Measurements from ENCODE around the gene GORASP1.

DNA sequence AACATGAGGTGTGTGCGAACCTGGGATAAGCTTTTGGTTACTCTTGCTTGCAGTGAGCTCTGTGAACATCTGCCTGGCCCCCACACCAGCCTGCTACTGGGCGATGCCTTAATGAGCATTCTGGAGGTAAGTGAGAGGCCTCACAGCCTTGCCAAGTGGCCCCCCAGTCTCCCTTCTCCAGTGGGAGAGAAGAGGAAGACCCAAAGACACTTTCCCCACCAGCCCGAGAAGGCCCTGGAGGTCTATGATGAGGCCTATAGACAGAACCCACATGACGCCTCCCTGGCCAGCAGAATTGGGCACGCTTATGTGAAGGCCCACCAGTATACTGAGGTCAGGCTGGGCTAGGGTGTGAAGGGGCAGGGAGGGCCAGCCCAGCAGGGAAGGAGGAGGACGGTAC is 22.6 kb upstream of the GORASP1 start:
- no peak for TF ChIP-seq EZH2 (IDR thresholded peaks at IDR 0.05; ENCODE audit: low read depth, unreplicated experiment)
- no peak for TF ChIP-seq JUNB (IDR thresholded peaks at IDR 0.05; ENCODE audit: unreplicated experiment)
- TF ChIP-seq, protein P1, sequence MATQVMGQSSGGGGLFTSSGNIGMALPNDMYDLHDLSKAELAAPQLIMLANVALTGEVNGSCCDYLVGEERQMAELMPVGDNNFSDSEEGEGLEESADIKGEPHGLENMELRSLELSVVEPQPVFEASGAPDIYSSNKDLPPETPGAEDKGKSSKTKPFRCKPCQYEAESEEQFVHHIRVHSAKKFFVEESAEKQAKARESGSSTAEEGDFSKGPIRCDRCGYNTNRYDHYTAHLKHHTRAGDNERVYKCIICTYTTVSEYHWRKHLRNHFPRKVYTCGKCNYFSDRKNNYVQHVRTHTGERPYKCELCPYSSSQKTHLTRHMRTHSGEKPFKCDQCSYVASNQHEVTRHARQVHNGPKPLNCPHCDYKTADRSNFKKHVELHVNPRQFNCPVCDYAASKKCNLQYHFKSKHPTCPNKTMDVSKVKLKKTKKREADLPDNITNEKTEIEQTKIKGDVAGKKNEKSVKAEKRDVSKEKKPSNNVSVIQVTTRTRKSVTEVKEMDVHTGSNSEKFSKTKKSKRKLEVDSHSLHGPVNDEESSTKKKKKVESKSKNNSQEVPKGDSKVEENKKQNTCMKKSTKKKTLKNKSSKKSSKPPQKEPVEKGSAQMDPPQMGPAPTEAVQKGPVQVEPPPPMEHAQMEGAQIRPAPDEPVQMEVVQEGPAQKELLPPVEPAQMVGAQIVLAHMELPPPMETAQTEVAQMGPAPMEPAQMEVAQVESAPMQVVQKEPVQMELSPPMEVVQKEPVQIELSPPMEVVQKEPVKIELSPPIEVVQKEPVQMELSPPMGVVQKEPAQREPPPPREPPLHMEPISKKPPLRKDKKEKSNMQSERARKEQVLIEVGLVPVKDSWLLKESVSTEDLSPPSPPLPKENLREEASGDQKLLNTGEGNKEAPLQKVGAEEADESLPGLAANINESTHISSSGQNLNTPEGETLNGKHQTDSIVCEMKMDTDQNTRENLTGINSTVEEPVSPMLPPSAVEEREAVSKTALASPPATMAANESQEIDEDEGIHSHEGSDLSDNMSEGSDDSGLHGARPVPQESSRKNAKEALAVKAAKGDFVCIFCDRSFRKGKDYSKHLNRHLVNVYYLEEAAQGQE (IDR thresholded peaks at IDR 0.05; ENCODE audit: unreplicated experiment), result no peak
- TF ChIP-seq, protein P2, sequence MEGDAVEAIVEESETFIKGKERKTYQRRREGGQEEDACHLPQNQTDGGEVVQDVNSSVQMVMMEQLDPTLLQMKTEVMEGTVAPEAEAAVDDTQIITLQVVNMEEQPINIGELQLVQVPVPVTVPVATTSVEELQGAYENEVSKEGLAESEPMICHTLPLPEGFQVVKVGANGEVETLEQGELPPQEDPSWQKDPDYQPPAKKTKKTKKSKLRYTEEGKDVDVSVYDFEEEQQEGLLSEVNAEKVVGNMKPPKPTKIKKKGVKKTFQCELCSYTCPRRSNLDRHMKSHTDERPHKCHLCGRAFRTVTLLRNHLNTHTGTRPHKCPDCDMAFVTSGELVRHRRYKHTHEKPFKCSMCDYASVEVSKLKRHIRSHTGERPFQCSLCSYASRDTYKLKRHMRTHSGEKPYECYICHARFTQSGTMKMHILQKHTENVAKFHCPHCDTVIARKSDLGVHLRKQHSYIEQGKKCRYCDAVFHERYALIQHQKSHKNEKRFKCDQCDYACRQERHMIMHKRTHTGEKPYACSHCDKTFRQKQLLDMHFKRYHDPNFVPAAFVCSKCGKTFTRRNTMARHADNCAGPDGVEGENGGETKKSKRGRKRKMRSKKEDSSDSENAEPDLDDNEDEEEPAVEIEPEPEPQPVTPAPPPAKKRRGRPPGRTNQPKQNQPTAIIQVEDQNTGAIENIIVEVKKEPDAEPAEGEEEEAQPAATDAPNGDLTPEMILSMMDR (conservative IDR thresholded peaks at IDR 0.05; ENCODE audit: low read depth in 2 of 2), result no peak
- no peak for TF ChIP-seq ZNF114 (CRISPR knock-in tag; IDR thresholded peaks at IDR 0.05)
- TF ChIP-seq, protein P3, sequence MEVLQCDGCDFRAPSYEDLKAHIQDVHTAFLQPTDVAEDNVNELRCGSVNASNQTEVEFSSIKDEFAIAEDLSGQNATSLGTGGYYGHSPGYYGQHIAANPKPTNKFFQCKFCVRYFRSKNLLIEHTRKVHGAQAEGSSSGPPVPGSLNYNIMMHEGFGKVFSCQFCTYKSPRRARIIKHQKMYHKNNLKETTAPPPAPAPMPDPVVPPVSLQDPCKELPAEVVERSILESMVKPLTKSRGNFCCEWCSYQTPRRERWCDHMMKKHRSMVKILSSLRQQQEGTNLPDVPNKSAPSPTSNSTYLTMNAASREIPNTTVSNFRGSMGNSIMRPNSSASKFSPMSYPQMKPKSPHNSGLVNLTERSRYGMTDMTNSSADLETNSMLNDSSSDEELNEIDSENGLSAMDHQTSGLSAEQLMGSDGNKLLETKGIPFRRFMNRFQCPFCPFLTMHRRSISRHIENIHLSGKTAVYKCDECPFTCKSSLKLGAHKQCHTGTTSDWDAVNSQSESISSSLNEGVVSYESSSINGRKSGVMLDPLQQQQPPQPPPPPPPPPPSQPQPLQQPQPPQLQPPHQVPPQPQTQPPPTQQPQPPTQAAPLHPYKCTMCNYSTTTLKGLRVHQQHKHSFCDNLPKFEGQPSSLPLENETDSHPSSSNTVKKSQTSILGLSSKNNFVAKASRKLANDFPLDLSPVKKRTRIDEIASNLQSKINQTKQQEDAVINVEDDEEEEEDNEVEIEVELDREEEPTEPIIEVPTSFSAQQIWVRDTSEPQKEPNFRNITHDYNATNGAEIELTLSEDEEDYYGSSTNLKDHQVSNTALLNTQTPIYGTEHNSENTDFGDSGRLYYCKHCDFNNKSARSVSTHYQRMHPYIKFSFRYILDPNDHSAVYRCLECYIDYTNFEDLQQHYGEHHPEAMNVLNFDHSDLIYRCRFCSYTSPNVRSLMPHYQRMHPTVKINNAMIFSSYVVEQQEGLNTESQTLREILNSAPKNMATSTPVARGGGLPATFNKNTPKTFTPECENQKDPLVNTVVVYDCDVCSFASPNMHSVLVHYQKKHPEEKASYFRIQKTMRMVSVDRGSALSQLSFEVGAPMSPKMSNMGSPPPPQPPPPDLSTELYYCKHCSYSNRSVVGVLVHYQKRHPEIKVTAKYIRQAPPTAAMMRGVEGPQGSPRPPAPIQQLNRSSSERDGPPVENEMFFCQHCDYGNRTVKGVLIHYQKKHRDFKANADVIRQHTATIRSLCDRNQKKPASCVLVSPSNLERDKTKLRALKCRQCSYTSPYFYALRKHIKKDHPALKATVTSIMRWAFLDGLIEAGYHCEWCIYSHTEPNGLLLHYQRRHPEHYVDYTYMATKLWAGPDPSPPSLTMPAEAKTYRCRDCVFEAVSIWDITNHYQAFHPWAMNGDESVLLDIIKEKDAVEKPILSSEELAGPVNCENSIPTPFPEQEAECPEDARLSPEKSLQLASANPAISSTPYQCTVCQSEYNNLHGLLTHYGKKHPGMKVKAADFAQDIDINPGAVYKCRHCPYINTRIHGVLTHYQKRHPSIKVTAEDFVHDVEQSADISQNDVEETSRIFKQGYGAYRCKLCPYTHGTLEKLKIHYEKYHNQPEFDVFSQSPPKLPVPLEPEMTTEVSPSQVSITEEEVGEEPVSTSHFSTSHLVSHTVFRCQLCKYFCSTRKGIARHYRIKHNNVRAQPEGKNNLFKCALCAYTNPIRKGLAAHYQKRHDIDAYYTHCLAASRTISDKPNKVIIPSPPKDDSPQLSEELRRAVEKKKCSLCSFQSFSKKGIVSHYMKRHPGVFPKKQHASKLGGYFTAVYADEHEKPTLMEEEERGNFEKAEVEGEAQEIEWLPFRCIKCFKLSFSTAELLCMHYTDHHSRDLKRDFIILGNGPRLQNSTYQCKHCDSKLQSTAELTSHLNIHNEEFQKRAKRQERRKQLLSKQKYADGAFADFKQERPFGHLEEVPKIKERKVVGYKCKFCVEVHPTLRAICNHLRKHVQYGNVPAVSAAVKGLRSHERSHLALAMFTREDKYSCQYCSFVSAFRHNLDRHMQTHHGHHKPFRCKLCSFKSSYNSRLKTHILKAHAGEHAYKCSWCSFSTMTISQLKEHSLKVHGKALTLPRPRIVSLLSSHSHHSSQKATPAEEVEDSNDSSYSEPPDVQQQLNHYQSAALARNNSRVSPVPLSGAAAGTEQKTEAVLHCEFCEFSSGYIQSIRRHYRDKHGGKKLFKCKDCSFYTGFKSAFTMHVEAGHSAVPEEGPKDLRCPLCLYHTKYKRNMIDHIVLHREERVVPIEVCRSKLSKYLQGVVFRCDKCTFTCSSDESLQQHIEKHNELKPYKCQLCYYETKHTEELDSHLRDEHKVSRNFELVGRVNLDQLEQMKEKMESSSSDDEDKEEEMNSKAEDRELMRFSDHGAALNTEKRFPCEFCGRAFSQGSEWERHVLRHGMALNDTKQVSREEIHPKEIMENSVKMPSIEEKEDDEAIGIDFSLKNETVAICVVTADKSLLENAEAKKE (CRISPR knock-in tag; IDR thresholded peaks at IDR 0.05), result no peak
- no peak for TF ChIP-seq EZH2phosphoT487 (IDR thresholded peaks at IDR 0.05; ENCODE audit: unreplicated experiment)
- TF ChIP-seq POLR2AphosphoS5 (IDR thresholded peaks at IDR 0.05; ENCODE audit: low read depth), result no peak
